Karpas-422 (cell line): Measurements from ENCODE around the gene MESP2. TPM values are rescaled to one million over a fixed set of nuclear protein-coding genes. Genes with fewer than 3 reads are reported as not detected.

Source experiments
- DNase-seq: peaks from one replicate; pipeline ENCODE4 v3.0.0-alpha.2; 2015
- H2AFZ ChIP-seq: fragments of 200-600 bp; sonication (generic); 2 replicates; pipeline ENCODE4 v1.6.1; 2014; ENCODE audit warnings: antibody characterized with exemption, low read length, mixed read lengths
- H3K27ac ChIP-seq: fragments of 200-600 bp; sonication (generic); 2 replicates; pipeline ENCODE4 v1.5.1; 2014; ENCODE audit warnings: mild to moderate bottlenecking, low read length, moderate library complexity
- H3K27me3 ChIP-seq: fragments of 200-600 bp; sonication (generic); 2 replicates; pipeline ENCODE4 v1.6.1; 2014; ENCODE audit warnings: low read length, mixed read lengths
- H3K36me3 ChIP-seq: fragments of 200-600 bp; sonication (generic); 2 replicates; pipeline ENCODE4 v1.6.1; 2014; ENCODE audit warnings: low read length, mixed read lengths; ENCODE audit not compliant: insufficient read depth
- H3K4me1 ChIP-seq: fragments of 200-600 bp; sonication (generic); 2 replicates; pipeline ENCODE4 v1.6.1; 2014; ENCODE audit warnings: mild to moderate bottlenecking, low read length, mixed read lengths
- H3K4me2 ChIP-seq: fragments of 200-600 bp; sonication (generic); 2 replicates; pipeline ENCODE4 v1.6.1; 2014; ENCODE audit warnings: low read length, low read depth, mild to moderate bottlenecking; ENCODE audit not compliant: poor library complexity, severe bottlenecking
- H3K4me3 ChIP-seq: fragments of 200-600 bp; sonication (generic); 2 replicates; pipeline ENCODE4 v1.5.1; 2014; ENCODE audit warnings: mild to moderate bottlenecking, antibody characterized with exemption, low read length, mixed read lengths
- H3K79me2 ChIP-seq: fragments of 200-600 bp; sonication (generic); 2 replicates; pipeline ENCODE4 v1.6.1; 2014; ENCODE audit warnings: mild to moderate bottlenecking, low read length, mixed read lengths
- H3K9ac ChIP-seq: fragments of 200-600 bp; sonication (generic); 2 replicates; pipeline ENCODE4 v1.6.0; 2014; ENCODE audit warnings: low read length
- H3K9me2 ChIP-seq: fragments of 200-600 bp; sonication (generic), shearing (Covaris generic); replicated peaks from 2 replicates; pipeline ENCODE4 v1.6.0; 2014; ENCODE audit warnings: mild to moderate bottlenecking, low read length, moderate library complexity; ENCODE audit not compliant: insufficient read depth
- H3K9me3 ChIP-seq: fragments of 300-700, 200-600 bp; sonication (generic); 2 replicates; pipeline ENCODE4 v1.6.1; 2014; ENCODE audit warnings: low read length, mixed read lengths
- H4K20me1 ChIP-seq: fragments of 200-600 bp; sonication (generic); 2 replicates; pipeline ENCODE4 v1.6.1; 2014; ENCODE audit warnings: mild to moderate bottlenecking, antibody characterized with exemption, low read length, low read depth; ENCODE audit not compliant: insufficient read depth
- total RNA-seq: library from RNA; depleted of rRNA; stranded (reverse); fragments of >200 nt; shearing (Covaris generic); gene quantifications from 2 replicates; pipeline ENCODE4 v1.2.3, GENCODE V29; 2014; ENCODE audit warnings: low replicate concordance

The MESP2 gene
- total RNA-seq, 1 experiment from 2014 or later: not detected

- H3K4me1 ChIP-seq: peaks cover 18% of the 10 kb centered on the region
- no peak within 1 kb of the TSS for H3K27ac ChIP-seq
- peak within 1 kb of the TSS; percentile 99 for H2AFZ ChIP-seq
Observed at GRCh38 chr15:89750560-89751542, 25.3 kb upstream of the MESP2 start, which contains the start of gene MESP1. Gene MESP1, minus strand, starts transcription at chr15:89751249. Its CDS starts 18 bp downstream, at chr15:89751231.

GRCh38 chr15:89751748-89752147 is 24.4 kb upstream of the MESP2 start:
- Histone ChIP-seq H3K4me3 (no peak overlapping the region), H3K4me1 (peaks cover 17% of the 10 kb centered on the region), H3K4me2 (peak overlapping the region; percentile 80), H3K9me2 (no peaks in the 10 kb centered on the region), H3K9me3 (no peaks in the 10 kb centered on the region), H3K9ac (peak overlapping the region; percentile 86; the same call in 1 of the 2 replicates), H2AFZ (no peak overlapping the region), H4K20me1 (no peaks in the 10 kb centered on the region), H3K36me3 (no peaks in the 10 kb centered on the region), H3K79me2 (no peaks in the 10 kb centered on the region), H3K27ac (no peak overlapping the region), H3K27me3 (no peaks in the 10 kb centered on the region)
- no peak for DNase-seq

More at GRCh38 chr15:89750560-89751542, 25.3 kb upstream of the MESP2 start, which contains the start of gene MESP1:
- no peaks in the 10 kb centered on the region for H3K79me2 ChIP-seq
- peak within 1 kb of the TSS; percentile 80 for H3K4me2 ChIP-seq
- H3K4me3 ChIP-seq: peak within 1 kb of the TSS; percentile 78
- H3K27me3 ChIP-seq: no peaks in the 10 kb centered on the region
- DNase-seq: peak; percentile 96
- H3K36me3 ChIP-seq: no peaks in the 10 kb centered on the region
- H4K20me1 ChIP-seq: no peaks in the 10 kb centered on the region
- H3K9ac ChIP-seq: peak within 1 kb of the TSS; percentile 86
- no peaks in the 10 kb centered on the region for H3K9me3 ChIP-seq
- H3K9me2 ChIP-seq: no peaks in the 10 kb centered on the region

GRCh38 chr15:89753855-89754254 is 22.3 kb upstream of the MESP2 start:
- no peaks in the 10 kb centered on the region for H3K9me3 ChIP-seq
- H3K36me3 ChIP-seq: no peaks in the 10 kb centered on the region
- no peaks in the 10 kb centered on the region for H3K27me3 ChIP-seq
- H2AFZ ChIP-seq: no peak overlapping the region
- H4K20me1 ChIP-seq: no peaks in the 10 kb centered on the region
- H3K4me2 ChIP-seq: no peak overlapping the region
- H3K4me1 ChIP-seq: peaks cover 16% of the 10 kb centered on the region
- no peak overlapping the region for H3K9ac ChIP-seq
- no peak for DNase-seq
- H3K27ac ChIP-seq: no peak overlapping the region
- H3K4me3 ChIP-seq: no peak overlapping the region
- no peaks in the 10 kb centered on the region for H3K9me2 ChIP-seq
- H3K79me2 ChIP-seq: no peaks in the 10 kb centered on the region

GRCh38 chr15:89754361-89755154 is 21.6 kb upstream of the MESP2 start:
- Histone ChIP-seq H3K36me3 (no peaks in the 10 kb centered on the region), H3K4me2 (no peak overlapping the region), H3K27ac (no peak overlapping the region), H2AFZ (no peak overlapping the region), H4K20me1 (no peaks in the 10 kb centered on the region), H3K79me2 (no peaks in the 10 kb centered on the region), H3K4me3 (no peak overlapping the region), H3K9me2 (no peaks in the 10 kb centered on the region), H3K9ac (no peak overlapping the region), H3K27me3 (no peaks in the 10 kb centered on the region), H3K4me1 (peaks cover 16% of the 10 kb centered on the region), H3K9me3 (no peaks in the 10 kb centered on the region)
- no peak for DNase-seq

- Histone ChIP-seq H3K27me3 (no peaks in the 10 kb centered on the region), H3K4me2 (no peak overlapping the region), H3K4me3 (no peak overlapping the region), H3K4me1 (peaks cover 8% of the 10 kb centered on the region), H3K9ac (no peak overlapping the region), H3K36me3 (no peaks in the 10 kb centered on the region), H3K27ac (no peak overlapping the region), H3K9me2 (no peaks in the 10 kb centered on the region), H3K9me3 (no peaks in the 10 kb centered on the region), H3K79me2 (no peaks in the 10 kb centered on the region), H2AFZ (no peak overlapping the region), H4K20me1 (no peaks in the 10 kb centered on the region)
- no peak for DNase-seq
Observed at GRCh38 chr15:89755701-89756100, 20.4 kb upstream of the MESP2 start.

GRCh38 chr15:89756897-89757296 is 19.2 kb upstream of the MESP2 start:
- Histone ChIP-seq H2AFZ (no peak overlapping the region), H3K27ac (no peak overlapping the region), H3K9ac (no peak overlapping the region), H4K20me1 (no peaks in the 10 kb centered on the region), H3K4me1 (no peaks in the 10 kb centered on the region), H3K9me2 (no peaks in the 10 kb centered on the region), H3K4me3 (no peak overlapping the region), H3K36me3 (no peaks in the 10 kb centered on the region), H3K27me3 (no peaks in the 10 kb centered on the region), H3K4me2 (no peak overlapping the region), H3K9me3 (no peaks in the 10 kb centered on the region), H3K79me2 (no peaks in the 10 kb centered on the region)
- DNase-seq: no peak

- Histone ChIP-seq H3K4me3 (no peak overlapping the region), H3K9ac (no peak overlapping the region), H3K4me1 (no peaks in the 10 kb centered on the region), H2AFZ (no peak overlapping the region), H3K27ac (no peak overlapping the region), H3K9me3 (no peaks in the 10 kb centered on the region), H3K4me2 (no peak overlapping the region), H3K36me3 (no peaks in the 10 kb centered on the region), H3K79me2 (no peaks in the 10 kb centered on the region), H4K20me1 (no peaks in the 10 kb centered on the region), H3K27me3 (no peaks in the 10 kb centered on the region), H3K9me2 (no peaks in the 10 kb centered on the region)
- no peak for DNase-seq
Observed at GRCh38 chr15:89758283-89758682, 17.8 kb upstream of the MESP2 start.

- Histone ChIP-seq H3K79me2 (no peaks in the 10 kb centered on the region), H3K4me1 (no peaks in the 10 kb centered on the region), H4K20me1 (no peaks in the 10 kb centered on the region), H3K9ac (no peak overlapping the region), H3K27ac (no peak overlapping the region), H3K4me3 (no peak overlapping the region), H3K9me2 (no peaks in the 10 kb centered on the region), H3K27me3 (no peaks in the 10 kb centered on the region), H2AFZ (no peak overlapping the region), H3K9me3 (no peaks in the 10 kb centered on the region), H3K36me3 (no peaks in the 10 kb centered on the region), H3K4me2 (no peak overlapping the region)
- DNase-seq: no peak
Observed at GRCh38 chr15:89758981-89759380, 17.2 kb upstream of the MESP2 start.
